ENCODE measurements around the gene RBP2. TPM values are rescaled to one million over a fixed set of nuclear protein-coding genes. Genes with fewer than 3 reads are reported as not detected.
"Not testable (repeated sequence)": the region's sequence is repeated elsewhere in the genome, so short reads cannot be mapped to it uniquely, and the experiment has no call there.

Gene RBP2
- total RNA-seq, 2 experiments from 2014 or later = not detected

- POLR2A ChIA-PET = no interaction called here
- no peaks in the 10 kb centered on the region for H3K9me3 Mint-ChIP-seq (ENCODE audit: insufficient read depth)
- no peak for DNase-seq
- no peak overlapping the region for H3K27ac Mint-ChIP-seq
- no peaks in the 10 kb centered on the region for H3K36me3 Mint-ChIP-seq (ENCODE audit: low read depth)
- no peak for ATAC-seq
- no peaks in the 10 kb centered on the region for H3K4me1 Mint-ChIP-seq (ENCODE audit: low read depth)
- H3K4me3 Mint-ChIP-seq = no peak overlapping the region
- CTCF ChIA-PET = no interaction called here
- H3K27me3 Mint-ChIP-seq (ENCODE audit: low read depth) = no peaks in the 10 kb centered on the region
Observed at GRCh38 chr3:139434228-139434627, 42.1 kb downstream of the RBP2 start.

- ATAC-seq (no peak), DNase-seq (no peak)
- H3K36me3 Mint-ChIP-seq (ENCODE audit: low read depth) = no peaks in the 10 kb centered on the region
- H3K4me3 Mint-ChIP-seq = no peak overlapping the region
- no peak overlapping the region for H3K27ac Mint-ChIP-seq
- POLR2A ChIA-PET = no interaction called here
- H3K4me1 Mint-ChIP-seq (ENCODE audit: low read depth) = no peaks in the 10 kb centered on the region
- H3K27me3 Mint-ChIP-seq (ENCODE audit: low read depth) = no peaks in the 10 kb centered on the region
- no peaks in the 10 kb centered on the region for H3K9me3 Mint-ChIP-seq (ENCODE audit: insufficient read depth)
- CTCF ChIA-PET = no interaction called here
Observed at GRCh38 chr3:139433089-139433488, 43.2 kb downstream of the RBP2 start.

- CTCF ChIA-PET = no interaction called here
- Mint-ChIP-seq H3K27ac (no peak overlapping the region), H3K27me3 (ENCODE audit: low read depth) (no peaks in the 10 kb centered on the region), H3K4me3 (no peak overlapping the region), H3K4me1 (ENCODE audit: low read depth) (no peaks in the 10 kb centered on the region), H3K36me3 (ENCODE audit: low read depth) (no peaks in the 10 kb centered on the region), H3K9me3 (ENCODE audit: insufficient read depth) (no peaks in the 10 kb centered on the region)
- DNase-seq (no peak), ATAC-seq (no peak)
- POLR2A ChIA-PET = no interaction called here
Observed at GRCh38 chr3:139430493-139430892, 45.8 kb downstream of the RBP2 start.

GRCh38 chr3:139427283-139428060 lies 48.8 kb downstream of the RBP2 start:
- Mint-ChIP-seq H3K9me3 (ENCODE audit: insufficient read depth) (no peaks in the 10 kb centered on the region), H3K36me3 (ENCODE audit: low read depth) (no peaks in the 10 kb centered on the region), H3K4me1 (ENCODE audit: low read depth) (no peaks in the 10 kb centered on the region), H3K27ac (no peak overlapping the region), H3K4me3 (no peak overlapping the region), H3K27me3 (ENCODE audit: low read depth) (no peaks in the 10 kb centered on the region)
- DNase-seq = peak; percentile 29
- POLR2A ChIA-PET = no interaction called here
- ATAC-seq = peak; percentile 71
- CTCF ChIA-PET = interaction anchor here (0.6 to 2.4 kb wide), 12 partner anchors 10 to 445 kb away, joined by 3 to 6 read pairs (median 4); partner anchors contain the start of gene COPB2

GRCh38 chr3:139425745-139426400 lies 50.4 kb downstream of the RBP2 start:
- DNase-seq (no peak), ATAC-seq (no peak)
- Mint-ChIP-seq H3K27ac (no peak overlapping the region), H3K4me3 (no peak overlapping the region), H3K36me3 (ENCODE audit: low read depth) (no peaks in the 10 kb centered on the region), H3K4me1 (ENCODE audit: low read depth) (no peaks in the 10 kb centered on the region), H3K9me3 (ENCODE audit: insufficient read depth) (no peaks in the 10 kb centered on the region), H3K27me3 (ENCODE audit: low read depth) (no peaks in the 10 kb centered on the region)
- ChIA-PET POLR2A (no interaction called here), CTCF (interaction anchor here (2.4 kb wide), 1 partner anchor 17 kb away, joined by 6 read pairs; no protein-coding TSS in a partner anchor)

GRCh38 chr3:139423232-139423631 lies 53.1 kb downstream of the RBP2 start:
- H3K4me1 Mint-ChIP-seq (ENCODE audit: low read depth) = no peaks in the 10 kb centered on the region
- H3K4me3 Mint-ChIP-seq = no peak overlapping the region
- H3K27me3 Mint-ChIP-seq (ENCODE audit: low read depth) = no peaks in the 10 kb centered on the region
- H3K36me3 Mint-ChIP-seq (ENCODE audit: low read depth) = no peaks in the 10 kb centered on the region
- CTCF ChIA-PET = no interaction called here
- no peaks in the 10 kb centered on the region for H3K9me3 Mint-ChIP-seq (ENCODE audit: insufficient read depth)
- no peak overlapping the region for H3K27ac Mint-ChIP-seq
- DNase-seq (no peak), ATAC-seq (no peak)
- POLR2A ChIA-PET = no interaction called here

- no peaks in the 10 kb centered on the region for H3K4me1 Mint-ChIP-seq (ENCODE audit: low read depth)
- no peak overlapping the region for H3K4me3 Mint-ChIP-seq
- no peak overlapping the region for H3K27ac Mint-ChIP-seq
- H3K9me3 Mint-ChIP-seq (ENCODE audit: insufficient read depth) = no peaks in the 10 kb centered on the region
- H3K36me3 Mint-ChIP-seq (ENCODE audit: low read depth) = no peaks in the 10 kb centered on the region
- no peak for ATAC-seq
- ChIA-PET POLR2A (no interaction called here), CTCF (no interaction called here)
- DNase-seq = no peak
- no peaks in the 10 kb centered on the region for H3K27me3 Mint-ChIP-seq (ENCODE audit: low read depth)
Observed at GRCh38 chr3:139421460-139421859, 54.9 kb downstream of the RBP2 start.

GRCh38 chr3:139421040-139421439 lies 55.3 kb downstream of the RBP2 start:
- ChIA-PET POLR2A (no interaction called here), CTCF (no interaction called here)
- Mint-ChIP-seq H3K36me3 (ENCODE audit: low read depth) (no peaks in the 10 kb centered on the region), H3K4me1 (ENCODE audit: low read depth) (no peaks in the 10 kb centered on the region), H3K27ac (no peak overlapping the region), H3K9me3 (ENCODE audit: insufficient read depth) (no peaks in the 10 kb centered on the region), H3K27me3 (ENCODE audit: low read depth) (no peaks in the 10 kb centered on the region), H3K4me3 (no peak overlapping the region)
- ATAC-seq = no peak
- DNase-seq = no peak

GRCh38 chr3:139418144-139418543 lies 58.2 kb downstream of the RBP2 start:
- H3K4me1 Mint-ChIP-seq (ENCODE audit: low read depth) = no peaks in the 10 kb centered on the region
- POLR2A ChIA-PET = no interaction called here

GRCh38 chr3:139416275-139416674 lies 60.0 kb downstream of the RBP2 start:
- H3K36me3 Mint-ChIP-seq (ENCODE audit: low read depth) = no peaks in the 10 kb centered on the region
- H3K4me1 Mint-ChIP-seq (ENCODE audit: low read depth) = no peaks in the 10 kb centered on the region
- no peak overlapping the region for H3K4me3 Mint-ChIP-seq
- ATAC-seq = no peak
- H3K27ac Mint-ChIP-seq = no peak overlapping the region
- H3K27me3 Mint-ChIP-seq (ENCODE audit: low read depth) = peaks cover 4% of the 10 kb centered on the region
- peaks cover 9% of the 10 kb centered on the region for H3K9me3 Mint-ChIP-seq (ENCODE audit: insufficient read depth)
- DNase-seq = no peak
- CTCF ChIA-PET = interaction anchor here (1.0 to 1.3 kb wide), 2 partner anchors 8 to 11 kb away, joined by 3 to 4 read pairs; no protein-coding TSS in a partner anchor
- POLR2A ChIA-PET = no interaction called here

More at GRCh38 chr3:139418144-139418543, 58.2 kb downstream of the RBP2 start:
- CTCF ChIA-PET = no interaction called here
- no peak for ATAC-seq
- Mint-ChIP-seq H3K36me3 (ENCODE audit: low read depth) (no peaks in the 10 kb centered on the region), H3K4me3 (no peak overlapping the region), H3K9me3 (ENCODE audit: insufficient read depth) (peaks cover 8% of the 10 kb centered on the region), H3K27me3 (ENCODE audit: low read depth) (peaks cover 4% of the 10 kb centered on the region), H3K27ac (no peak overlapping the region)
- no peak for DNase-seq

GRCh38 chr3:139414608-139415224 lies 61.6 kb downstream of the RBP2 start:
- H3K36me3 Mint-ChIP-seq (ENCODE audit: low read depth) = no peaks in the 10 kb centered on the region
- H3K27me3 Mint-ChIP-seq (ENCODE audit: low read depth) = peaks cover 4% of the 10 kb centered on the region
- H3K9me3 Mint-ChIP-seq (ENCODE audit: insufficient read depth) = peaks cover 9% of the 10 kb centered on the region
- ChIA-PET CTCF (no interaction called here), POLR2A (no interaction called here)
- DNase-seq (no peak), ATAC-seq (no peak)
- no peak overlapping the region for H3K4me3 Mint-ChIP-seq
- H3K27ac Mint-ChIP-seq = no peak overlapping the region
- H3K4me1 Mint-ChIP-seq (ENCODE audit: low read depth) = no peaks in the 10 kb centered on the region

- CTCF ChIA-PET; H3K4me3 Mint-ChIP-seq; POLR2A ChIA-PET; DNase-seq; H3K36me3 Mint-ChIP-seq (ENCODE audit: low read depth); ATAC-seq; H3K27me3 Mint-ChIP-seq (ENCODE audit: low read depth); H3K4me1 Mint-ChIP-seq (ENCODE audit: low read depth); H3K27ac Mint-ChIP-seq: not testable (repeated sequence)
- peaks cover 17% of the 10 kb centered on the region for H3K9me3 Mint-ChIP-seq (ENCODE audit: insufficient read depth)
Observed at GRCh38 chr3:139412891-139413290, 63.4 kb downstream of the RBP2 start.
